KBM-7 (cell line): ENCODE results near the gene TMEM219.
"Not testable (repeated sequence)": the region's sequence is repeated elsewhere in the genome, so short reads cannot be mapped to it uniquely, and the experiment has no call there.

Source experiments
- DNase-seq: peaks from one replicate; pipeline ENCODE4 v3.0.0-alpha.2; 2015
- in situ Hi-C: fragments of 300-500 bp; cut with MboI; formaldehyde crosslinking; loops from 2 replicates; pipeline ENCODE4 v1.14.3; 2020; ENCODE audit warnings: low sequenced_read_pairs, low pct_unique_long_range_greater_than_20kb, mixed read lengths

Gene TMEM219

DNA sequence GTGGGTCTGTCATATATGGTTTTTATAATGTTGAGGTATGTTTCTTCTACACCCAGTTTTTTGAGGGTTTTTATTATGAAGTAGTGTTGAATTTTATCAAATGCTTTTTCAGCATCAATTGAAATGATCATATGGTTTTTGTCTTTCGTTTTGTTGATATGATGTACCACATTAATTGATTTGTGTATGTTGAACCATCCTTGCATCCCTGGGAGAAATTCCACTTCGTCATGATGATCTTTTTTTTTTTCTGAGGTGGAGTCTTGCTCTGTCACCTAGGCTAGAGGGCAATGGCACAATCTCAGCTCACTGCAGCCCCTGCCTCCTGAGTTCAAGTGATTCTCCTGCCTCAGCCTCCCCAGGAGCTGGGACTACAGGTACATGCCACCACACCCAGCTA lies 14.0 kb upstream of the TMEM219 start:
- in situ Hi-C loops, result no loop called here
- no peak for DNase-seq

DNA sequence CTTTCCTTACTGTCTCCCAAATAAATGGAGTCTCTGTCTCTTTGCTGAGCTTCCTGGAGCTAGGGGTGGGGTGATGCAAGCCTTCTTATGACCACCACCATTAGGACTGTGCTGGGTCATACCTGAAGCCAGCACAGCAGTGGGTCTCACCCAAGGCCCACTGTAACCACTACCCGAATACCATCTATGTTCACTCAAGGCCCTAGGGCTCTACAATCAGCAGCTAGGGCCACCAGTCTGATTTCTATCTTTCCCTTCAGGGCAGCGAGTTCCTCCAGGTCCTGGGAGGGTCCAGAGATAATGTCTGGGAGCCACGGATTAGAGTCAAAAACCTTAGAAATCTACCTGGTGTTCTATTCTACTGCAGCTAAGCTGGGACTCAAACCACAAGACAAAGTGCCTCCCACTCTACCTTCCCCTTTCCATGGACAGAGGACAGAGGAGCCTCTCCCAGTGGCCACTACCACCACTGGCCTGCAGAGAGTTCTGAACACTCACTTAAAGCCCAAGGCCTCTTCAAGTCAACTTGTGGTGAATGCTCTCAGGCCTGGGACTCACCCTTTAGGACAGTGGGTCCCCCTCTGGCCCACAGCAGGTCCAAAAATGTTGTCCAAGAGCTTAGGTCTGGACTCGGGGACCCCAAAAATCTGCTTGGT lies 10.9 kb upstream of the TMEM219 start:
- DNase-seq, result no peak

DNA sequence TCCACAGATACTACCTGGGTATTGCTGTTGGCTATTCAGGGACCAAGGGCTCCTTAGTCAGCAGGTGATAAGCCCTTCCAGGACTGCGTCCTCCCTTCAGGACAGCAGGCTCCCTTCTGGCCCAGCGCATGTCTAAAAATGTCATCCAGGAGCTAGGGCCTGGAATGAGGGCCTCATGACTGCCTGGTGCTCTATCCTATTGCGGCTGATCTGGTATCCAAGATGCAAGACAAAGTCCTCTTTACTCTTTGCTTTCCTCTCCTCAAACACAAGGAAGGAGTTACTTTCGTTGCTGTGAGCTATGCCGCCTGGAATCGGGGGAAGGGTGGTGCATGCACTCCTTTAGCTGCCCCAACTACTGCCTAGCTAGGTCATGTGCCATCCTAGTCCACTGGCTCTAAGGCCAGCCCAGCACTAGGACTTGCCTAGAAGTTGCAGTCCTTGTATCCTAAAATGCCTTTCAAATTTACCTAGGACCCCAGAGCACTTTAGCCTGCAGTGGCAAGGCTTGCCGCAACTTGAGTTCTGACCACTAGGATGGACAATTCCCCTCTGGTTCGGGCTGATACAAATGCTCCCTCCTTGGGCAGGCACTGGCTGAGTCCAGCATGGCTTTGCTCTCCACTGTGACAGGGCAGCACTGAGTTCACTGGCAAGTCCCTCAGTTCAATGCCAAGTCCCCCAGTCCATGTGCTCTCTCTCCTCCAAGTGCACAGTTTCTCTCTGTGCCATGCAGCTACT lies 10.1 kb upstream of the TMEM219 start:
- in situ Hi-C loops, result no loop called here

More for the DNA sequence above, 10.9 kb upstream of the TMEM219 start:
- in situ Hi-C loops, result no loop called here

DNA sequence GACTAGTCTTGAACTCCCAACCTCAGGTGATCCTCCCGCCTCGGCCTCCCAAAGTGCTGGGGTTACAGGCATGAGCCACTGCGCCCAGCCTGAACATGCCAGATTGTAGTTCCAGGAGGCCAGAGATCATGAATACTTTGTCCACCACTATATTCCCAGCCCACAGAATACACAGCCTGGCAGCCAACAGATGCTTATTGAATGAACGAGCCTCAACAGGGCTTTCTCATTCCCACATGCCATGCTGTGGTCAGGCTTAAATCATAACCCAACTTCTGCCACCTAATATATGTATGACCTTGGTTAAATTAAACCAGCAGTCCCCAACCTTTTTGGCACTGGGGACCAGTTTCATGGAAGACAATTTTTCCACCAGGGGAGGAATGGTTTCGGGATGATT lies 3.1 kb upstream of the TMEM219 start:
- DNase-seq, result no peak
- in situ Hi-C loops, result no loop called here

More for the DNA sequence above, 10.1 kb upstream of the TMEM219 start:
- no peak for DNase-seq

DNA sequence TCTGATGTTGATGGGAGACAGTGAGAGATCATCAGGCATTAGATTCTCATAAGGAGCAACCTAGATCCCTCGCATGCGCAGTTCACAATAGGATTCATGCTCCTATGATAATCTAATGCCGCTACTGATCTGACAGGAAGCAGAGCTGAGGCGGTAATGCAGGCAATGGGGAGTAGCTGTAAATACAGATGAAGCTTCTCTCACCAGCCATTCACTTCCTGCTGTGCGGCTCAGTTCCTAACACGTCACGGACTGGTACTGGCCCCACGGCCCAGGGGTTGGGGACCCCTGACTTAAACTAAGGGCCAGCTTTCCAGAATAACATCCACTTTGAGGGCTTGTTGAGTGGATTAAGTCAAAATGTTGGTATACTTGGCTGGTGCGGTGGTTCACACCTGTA lies 2.6 kb upstream of the TMEM219 start:
- DNase-seq, result no peak
- in situ Hi-C loops, result no loop called here

DNA sequence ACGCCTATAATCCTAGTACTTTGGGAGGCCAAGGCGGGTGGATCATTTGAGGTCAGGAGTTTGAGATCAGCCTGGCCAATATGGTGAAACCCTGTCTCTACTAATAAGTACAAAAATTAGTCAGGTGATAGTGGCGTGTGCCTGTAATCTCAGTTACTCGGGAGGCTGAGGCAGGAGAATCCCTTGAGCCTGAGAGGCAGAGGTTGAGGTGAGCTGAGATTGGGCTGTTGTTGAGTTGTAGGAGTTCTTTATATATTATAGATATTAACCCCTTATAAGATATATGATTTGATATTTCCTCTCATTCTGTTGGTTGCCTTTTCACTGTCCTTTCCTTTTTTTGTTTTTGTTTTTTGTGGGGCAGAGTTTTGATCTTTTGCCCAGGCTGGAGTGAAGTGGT lies 2.1 kb upstream of the TMEM219 start:
- in situ Hi-C loops, DNase-seq: not testable (repeated sequence)

DNA sequence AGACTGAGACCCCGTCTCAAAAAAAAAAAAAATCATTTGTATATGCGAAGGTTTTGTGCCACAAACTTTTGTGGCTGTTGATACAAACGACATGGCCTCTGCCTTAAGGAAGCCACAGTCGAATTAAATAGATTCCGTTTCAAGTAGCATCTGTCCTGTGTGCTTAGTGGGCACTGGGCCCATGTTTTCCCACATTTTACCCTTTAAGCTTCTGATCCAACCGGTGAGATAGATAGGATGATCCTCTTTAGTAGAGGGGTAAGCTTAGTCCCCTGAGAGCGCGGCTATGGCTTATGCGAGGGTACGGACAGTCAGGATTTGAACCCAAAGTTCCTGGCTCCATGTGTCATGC lies 776 bp upstream of the TMEM219 start:
- in situ Hi-C loops, result no loop called here
- no peak for DNase-seq

DNA sequence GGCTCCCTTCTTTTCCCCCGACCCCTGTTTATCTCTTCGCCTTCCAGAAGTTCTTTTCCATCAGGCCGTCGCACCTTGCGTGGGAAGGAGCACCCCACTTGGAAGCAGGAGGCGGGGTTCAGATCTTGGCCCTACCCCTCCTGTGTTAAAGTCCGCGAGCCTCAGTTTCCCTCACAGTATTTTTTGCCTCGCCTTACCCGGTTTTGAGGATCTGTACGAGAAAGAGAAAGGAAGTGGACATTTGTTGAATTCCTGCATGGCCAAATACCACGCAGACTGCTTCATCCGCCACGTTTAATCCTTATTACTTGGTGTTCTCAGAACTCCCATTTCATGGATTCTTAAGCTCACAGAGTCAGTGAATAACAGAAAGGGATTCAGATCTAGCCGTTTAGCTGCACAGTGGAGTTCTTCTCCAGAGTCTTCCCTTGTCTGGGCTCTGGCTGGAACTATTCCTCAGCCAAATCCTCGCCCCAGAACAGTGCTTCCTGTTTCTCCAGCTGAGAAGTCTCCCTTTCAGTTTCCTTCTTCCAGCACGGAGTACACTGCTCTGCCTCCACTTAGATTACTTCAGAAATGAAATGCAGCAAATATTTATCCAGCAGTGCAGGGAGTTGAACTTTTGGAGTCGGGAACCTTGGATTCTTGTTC lies 590 bp downstream of the TMEM219 start:
- DNase-seq, result peak; percentile 50
- in situ Hi-C loops, result no loop called here

DNA sequence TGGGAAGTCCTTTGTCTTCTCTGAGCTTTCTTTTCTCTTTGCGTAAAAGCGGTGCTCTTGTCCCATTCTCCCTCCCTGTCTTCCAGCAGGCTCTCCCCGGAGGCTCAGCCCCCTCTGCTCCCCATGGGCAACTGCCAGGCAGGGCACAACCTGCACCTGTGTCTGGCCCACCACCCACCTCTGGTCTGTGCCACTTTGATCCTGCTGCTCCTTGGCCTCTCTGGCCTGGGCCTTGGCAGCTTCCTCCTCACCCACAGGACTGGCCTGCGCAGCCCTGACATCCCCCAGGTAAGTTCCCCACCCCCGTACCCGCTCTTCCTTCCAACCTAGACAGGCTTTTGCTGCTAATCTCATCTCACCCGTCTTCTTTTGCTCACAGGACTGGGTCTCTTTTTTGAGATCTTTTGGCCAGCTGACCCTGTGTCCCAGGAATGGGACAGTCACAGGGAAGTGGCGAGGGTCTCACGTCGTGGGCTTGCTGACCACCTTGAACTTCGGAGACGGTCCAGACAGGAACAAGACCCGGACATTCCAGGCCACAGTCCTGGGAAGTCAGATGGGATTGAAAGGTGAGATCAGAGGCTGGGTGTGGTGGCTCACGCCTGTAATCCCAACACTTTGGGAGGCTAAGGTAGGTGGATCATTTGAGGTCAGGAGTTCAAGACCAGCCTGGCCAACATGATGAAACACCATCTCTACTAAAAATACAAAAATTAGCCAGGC lies 1.3 kb downstream of the TMEM219 start:
- in situ Hi-C loops, result no loop called here
- no peak for DNase-seq

DNA sequence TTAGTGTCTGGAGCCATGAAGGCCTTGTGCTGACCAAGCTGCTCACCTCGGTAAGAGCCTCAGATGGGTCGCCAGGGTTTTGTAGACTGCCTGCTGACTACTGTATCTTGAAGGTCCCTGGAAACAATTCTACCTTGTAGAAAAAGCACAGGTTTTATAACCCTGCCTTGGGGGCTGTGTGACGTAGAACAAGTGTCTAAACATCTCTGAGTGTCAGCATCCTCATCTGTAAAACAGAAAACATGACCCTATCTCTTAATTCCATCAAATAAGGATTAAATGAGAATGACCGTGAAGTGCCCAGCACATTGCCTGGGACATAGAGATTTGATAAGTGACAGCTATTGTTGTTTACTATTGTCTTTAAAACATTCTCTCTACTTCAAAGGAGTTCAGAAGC lies 6.3 kb downstream of the TMEM219 start:
- in situ Hi-C loops, result no loop called here
- DNase-seq, result no peak

DNA sequence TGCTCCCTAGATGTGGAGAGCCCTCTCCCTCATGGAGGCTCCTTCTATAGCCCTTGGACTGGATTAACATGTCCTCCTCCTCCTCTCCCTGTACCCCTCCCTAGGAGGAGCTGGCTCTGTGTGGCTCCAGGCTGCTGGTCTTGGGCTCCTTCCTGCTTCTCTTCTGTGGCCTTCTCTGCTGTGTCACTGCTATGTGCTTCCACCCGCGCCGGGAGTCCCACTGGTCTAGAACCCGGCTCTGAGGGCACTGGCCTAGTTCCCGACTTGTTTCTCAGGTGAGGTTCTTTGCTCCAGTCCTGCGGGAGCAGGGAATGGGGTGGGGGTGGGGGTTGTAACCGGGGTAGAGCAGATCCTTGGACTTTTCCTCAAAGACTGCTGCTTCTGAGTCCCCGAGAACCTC lies 9.4 kb downstream of the TMEM219 start:
- in situ Hi-C loops, result no loop called here
- DNase-seq, result no peak

DNA sequence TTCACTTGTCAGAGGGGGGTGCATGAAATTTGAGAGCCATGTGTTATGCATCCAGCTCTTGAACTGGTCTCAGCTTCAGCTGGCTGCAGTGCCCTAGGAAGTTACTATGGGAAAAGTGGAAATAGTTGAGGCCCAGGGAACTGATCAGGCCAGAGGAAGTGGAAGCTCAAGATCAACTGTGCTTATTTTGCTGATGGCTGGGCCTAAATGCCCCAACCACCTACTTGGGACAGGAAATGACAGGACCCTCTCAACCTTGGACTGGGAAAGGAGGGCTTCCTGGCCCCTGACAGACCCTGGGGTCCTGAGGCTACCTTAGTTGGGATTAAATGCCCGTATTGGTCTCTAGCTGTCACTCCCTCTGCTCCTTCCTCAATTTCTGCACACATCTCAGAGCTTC lies 10.6 kb downstream of the TMEM219 start:
- no peak for DNase-seq
- in situ Hi-C loops, result no loop called here

DNA sequence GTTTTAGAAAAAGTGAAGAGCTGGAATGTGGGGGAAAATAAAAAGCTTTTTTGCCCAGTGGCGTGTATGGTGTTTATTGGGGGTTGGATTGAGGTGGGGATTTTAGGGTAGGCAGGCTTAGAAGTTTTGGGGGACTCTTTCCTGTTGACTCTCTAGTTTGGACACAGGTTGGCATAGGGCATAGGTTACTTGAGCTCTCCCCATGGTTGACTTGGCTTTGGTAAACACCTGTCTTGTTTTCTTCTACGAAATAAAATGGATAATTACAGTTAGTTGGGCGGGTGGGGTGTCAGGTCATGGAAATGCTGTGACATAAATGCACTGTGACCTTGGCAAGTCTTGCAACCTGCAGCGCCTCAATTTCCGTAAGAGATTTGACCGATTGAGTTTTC lies 11.1 kb downstream of the TMEM219 start:
- no peak for DNase-seq
- in situ Hi-C loops, result no loop called here

DNA sequence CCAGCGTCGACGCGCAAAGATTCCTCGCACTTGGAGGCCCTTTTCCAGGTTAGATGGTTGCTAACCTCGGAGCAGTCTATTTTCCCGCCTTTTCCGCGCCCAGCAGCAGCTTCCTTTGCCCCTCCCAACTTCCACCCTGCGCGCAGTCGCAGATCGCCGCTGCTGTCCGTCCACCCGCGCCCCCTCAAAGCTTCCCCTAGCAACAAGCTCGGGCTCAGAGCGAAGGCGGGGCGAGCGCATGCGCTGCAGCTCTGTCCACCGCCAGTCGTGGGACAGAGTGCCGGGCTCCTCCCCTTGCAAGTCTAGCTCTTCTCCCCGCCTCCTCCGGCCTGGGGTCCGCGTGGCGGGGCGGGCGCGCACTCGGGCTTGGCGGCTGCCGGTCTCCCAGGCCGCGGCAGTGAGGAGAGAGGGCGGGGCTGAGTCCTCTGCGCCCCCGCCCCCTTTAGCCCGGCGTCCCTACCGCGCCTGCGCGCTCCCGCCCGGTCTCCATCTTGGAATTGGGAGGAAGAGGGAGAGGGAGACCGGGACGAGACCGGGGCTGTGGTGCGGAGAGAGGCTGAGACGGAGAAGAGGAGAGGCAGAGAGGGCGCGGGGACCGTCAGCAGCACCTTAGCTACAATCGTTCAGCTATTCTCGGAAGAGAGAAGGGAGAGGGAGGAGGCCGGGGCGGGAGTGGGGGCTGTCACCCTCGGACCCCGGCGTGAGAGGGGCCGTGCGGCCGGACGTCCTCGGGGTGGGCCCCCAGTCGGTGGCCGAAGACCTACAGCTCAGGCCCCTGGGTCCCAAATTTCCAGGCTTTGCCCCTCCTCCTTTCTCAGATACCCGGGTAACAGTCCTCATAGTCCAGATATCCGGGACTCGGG lies 11.7 kb downstream of the TMEM219 start, which contains the start of gene TAOK2:
Gene TAOK2 (plus strand): TSS at position 485 of the 863 bp plus-strand sequence. CDS start 3,905 bp downstream, outside the sequence.
- in situ Hi-C loops, result no loop called here

DNA sequence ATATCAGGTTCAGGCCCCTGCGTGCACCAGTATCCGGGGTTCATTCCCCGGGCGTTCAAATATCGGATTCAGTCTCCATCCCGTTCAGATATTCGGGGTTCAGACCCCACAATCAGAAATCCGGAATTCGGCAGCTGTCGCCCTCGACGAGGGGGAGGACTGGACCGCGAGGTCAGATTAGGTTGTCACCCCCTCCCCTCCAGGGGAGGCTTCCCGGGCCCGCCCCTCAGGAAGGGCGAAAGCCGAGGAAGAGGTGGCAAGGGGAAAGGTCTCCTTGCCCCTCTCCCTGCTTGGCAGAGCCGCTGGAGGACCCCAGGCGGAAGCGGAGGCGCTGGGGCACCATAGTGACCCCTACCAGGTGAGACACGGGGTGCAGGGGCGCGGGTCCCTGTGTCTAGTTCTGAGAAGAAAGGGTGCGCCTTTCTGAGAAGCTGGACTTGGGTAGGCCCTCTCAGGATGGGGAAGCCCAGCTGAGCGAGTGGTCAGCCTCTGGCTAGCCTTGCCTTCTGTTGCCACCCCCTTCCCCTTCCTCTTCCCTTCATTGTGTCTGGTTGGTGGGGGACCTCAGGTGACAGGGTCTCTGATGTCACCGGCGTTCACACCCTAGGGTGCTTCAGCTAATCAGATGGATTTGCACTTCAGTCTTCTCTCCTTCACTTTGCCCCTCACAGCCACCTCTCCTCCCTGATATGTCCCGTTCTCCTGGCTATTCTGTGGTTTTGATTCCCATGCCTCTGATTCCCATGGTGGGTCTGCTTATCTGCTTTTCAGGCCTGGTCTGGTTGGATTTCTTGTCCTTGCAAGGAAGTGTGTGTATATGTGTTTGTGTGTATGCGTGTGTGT lies 12.6 kb downstream of the TMEM219 start:
- DNase-seq, result peak; percentile 19
- in situ Hi-C loops, result no loop called here

More for the DNA sequence above, 11.7 kb downstream of the TMEM219 start, which contains the start of gene TAOK2:
- peak; percentile 100 for DNase-seq

DNA sequence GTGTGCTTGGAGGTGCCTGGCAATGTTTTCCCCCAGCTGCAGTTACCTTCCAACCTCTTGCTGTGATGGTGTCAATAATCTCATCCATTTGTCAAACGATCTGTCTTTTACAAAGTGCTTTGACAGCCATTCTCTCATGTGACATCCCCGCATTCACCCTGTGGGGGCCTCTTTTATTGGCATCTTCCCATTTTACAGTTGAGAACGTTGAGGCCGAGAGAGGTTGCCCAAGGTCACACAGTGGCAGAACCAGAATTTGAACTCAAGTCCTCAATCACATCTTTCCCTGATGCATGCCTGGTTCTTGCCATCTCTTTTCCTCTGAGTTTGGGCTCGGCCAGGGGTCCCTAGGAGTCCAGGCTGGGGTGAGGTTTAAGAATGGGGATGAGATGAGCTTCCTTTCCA lies 13.3 kb downstream of the TMEM219 start:
- in situ Hi-C loops, result no loop called here
- peak; percentile 12 for DNase-seq

DNA sequence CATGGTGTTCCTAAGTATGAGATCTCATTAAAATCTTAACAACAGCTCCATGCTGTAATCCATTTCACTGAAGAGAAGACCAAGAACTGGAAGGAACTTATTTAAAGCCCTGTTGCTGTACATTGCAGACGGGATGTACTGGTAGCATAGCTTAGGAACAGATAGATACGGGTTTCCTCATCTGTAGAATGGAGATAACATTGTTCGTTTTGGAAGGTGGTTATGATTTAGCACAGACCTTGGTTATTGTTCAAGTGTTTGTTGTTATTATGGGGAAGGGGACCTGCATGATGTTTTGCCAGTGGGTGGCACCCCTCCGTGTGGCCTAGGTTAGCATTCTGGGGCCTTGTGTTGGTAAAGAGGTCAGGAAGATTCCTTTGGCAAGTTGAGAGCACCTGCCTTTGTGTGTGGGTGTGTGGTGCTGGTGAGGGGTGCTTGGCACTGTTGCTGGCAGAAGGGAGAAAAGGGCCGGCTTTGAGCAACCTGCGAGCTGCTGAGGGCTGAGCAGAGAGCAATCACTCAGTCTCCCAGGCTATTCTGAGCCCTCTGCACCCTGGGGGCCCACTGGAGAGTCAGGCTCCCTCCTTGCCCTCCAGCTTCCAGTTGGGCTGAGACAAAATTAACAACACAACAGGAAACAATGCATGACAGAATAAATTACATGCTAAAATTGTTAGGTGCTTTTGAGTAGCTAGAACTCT lies 14.1 kb downstream of the TMEM219 start:
- in situ Hi-C loops, result no loop called here
- DNase-seq, result no peak
